ENCODE data around the gene CALML6. TPM values are rescaled to one million over a fixed set of nuclear protein-coding genes. Genes with fewer than 3 reads are reported as not detected.

The CALML6 gene
- total and polyA plus RNA-seq, 2 of the 4 experiments (the other 2 are of a cell fraction), result 0.91 TPM; not detected in 1

DNA sequence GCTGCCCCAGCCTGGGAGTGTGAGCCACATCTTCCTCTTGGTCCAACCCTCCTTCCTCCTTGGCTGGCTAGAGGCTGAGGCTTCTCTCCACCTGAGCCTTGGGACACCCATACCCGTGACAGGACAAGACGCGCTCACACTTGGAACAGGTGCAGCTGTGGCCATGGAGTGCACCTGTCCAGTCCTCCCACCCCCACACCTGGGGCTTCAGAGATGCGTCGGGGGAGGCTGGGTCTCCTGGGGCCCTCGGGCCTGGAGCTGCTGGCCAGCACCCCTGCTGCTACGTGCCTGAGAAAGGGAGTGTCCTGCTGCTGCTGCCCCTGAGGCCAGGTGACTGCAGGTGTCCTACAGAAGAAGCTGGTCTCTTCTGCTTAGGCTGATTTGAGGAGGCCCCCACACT, 41.0 kb downstream of the CALML6 start:
- Histone ChIP-seq H2BK120ac (ENCODE audit: low read depth, low read length) (no peak overlapping the region), H3K4me2 (ENCODE audit: low read depth, low read length) (no peak overlapping the region), H3K4ac (ENCODE audit: low read depth, low read length) (no peak overlapping the region), H3K4me3 (ENCODE audit: insufficient read depth, low read depth, low read length) (no peak overlapping the region), H2BK5ac (ENCODE audit: low read depth, low read length, poor library complexity, severe bottlenecking) (no peak overlapping the region), H3K27me3 (ENCODE audit: control insufficient read depth, insufficient read depth, low read length) (peaks cover 34% of the 10 kb centered on the region), H2AK9ac (replicated peaks; ENCODE audit: low read depth, low read length, poor library complexity) (no peak overlapping the region), H3K9ac (ENCODE audit: low read depth, low read length) (no peak overlapping the region), H3K4me1 (ENCODE audit: control insufficient read depth, insufficient read depth, low read length) (peaks cover 2% of the 10 kb centered on the region; the same call in 1 of the 2 replicates), H2BK15ac (ENCODE audit: low read depth, low read length) (no peak overlapping the region), H2AK5ac (ENCODE audit: low read depth, low read length) (no peak overlapping the region), H3K14ac (replicated peaks; ENCODE audit: low read depth, low read length) (no peak overlapping the region), H3K9me3 (ENCODE audit: control insufficient read depth, insufficient read depth, low read length) (no peaks in the 10 kb centered on the region), H3K36me3 (ENCODE audit: control insufficient read depth, insufficient read depth, low read length) (no peaks in the 10 kb centered on the region), H4K5ac (ENCODE audit: low read depth, low read length) (no peak overlapping the region), H3K56ac (ENCODE audit: extremely low read depth, insufficient read depth, low read length) (no peak overlapping the region), H4K20me1 (ENCODE audit: insufficient read depth, low read length) (no peaks in the 10 kb centered on the region), H2AFZ (replicated peaks; ENCODE audit: low read length, poor library complexity) (no peak overlapping the region), H3K18ac (ENCODE audit: low read depth, low read length) (no peak overlapping the region), H3K9me1 (ENCODE audit: insufficient read depth, low read length) (no peaks in the 10 kb centered on the region), H3K27ac (ENCODE audit: insufficient read depth, low read length) (no peak overlapping the region), H4K91ac (ENCODE audit: insufficient read depth, low read depth, low read length) (no peak overlapping the region), H3K79me1 (ENCODE audit: low read depth in 1 of 2, low read length in 2 of 2) (no peaks in the 10 kb centered on the region), H3K23ac (ENCODE audit: low read depth, low read length) (no peak overlapping the region), H4K8ac (ENCODE audit: low read depth in 2 of 2, low read length in 2 of 2) (no peak overlapping the region), H2BK20ac (ENCODE audit: low read depth, low read length) (no peak overlapping the region)
- no peak for TF ChIP-seq MAZ (IDR thresholded peaks at IDR 0.05; ENCODE audit: borderline replicate concordance, low read depth, low read length)
- TF ChIP-seq NFE2L2 (IDR thresholded peaks at IDR 0.05; ENCODE audit: low read depth, low read length), result no peak
- no peak for TF ChIP-seq CHD1 (IDR thresholded peaks at IDR 0.05; ENCODE audit: low read depth, low read length)
- TF ChIP-seq RAD21 (IDR thresholded peaks at IDR 0.05; ENCODE audit: low read length), result no peak
- TF ChIP-seq POLR2A (IDR thresholded peaks at IDR 0.05; ENCODE audit: low read depth, low read length), result no peak
- TF ChIP-seq, protein P1, sequence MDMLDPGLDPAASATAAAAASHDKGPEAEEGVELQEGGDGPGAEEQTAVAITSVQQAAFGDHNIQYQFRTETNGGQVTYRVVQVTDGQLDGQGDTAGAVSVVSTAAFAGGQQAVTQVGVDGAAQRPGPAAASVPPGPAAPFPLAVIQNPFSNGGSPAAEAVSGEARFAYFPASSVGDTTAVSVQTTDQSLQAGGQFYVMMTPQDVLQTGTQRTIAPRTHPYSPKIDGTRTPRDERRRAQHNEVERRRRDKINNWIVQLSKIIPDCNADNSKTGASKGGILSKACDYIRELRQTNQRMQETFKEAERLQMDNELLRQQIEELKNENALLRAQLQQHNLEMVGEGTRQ (IDR thresholded peaks at IDR 0.05; ENCODE audit: low read depth, low read length), result no peak
- TF ChIP-seq SMC3 (IDR thresholded peaks at IDR 0.05; ENCODE audit: low read depth, low read length), result no peak
- TF ChIP-seq, protein P2, sequence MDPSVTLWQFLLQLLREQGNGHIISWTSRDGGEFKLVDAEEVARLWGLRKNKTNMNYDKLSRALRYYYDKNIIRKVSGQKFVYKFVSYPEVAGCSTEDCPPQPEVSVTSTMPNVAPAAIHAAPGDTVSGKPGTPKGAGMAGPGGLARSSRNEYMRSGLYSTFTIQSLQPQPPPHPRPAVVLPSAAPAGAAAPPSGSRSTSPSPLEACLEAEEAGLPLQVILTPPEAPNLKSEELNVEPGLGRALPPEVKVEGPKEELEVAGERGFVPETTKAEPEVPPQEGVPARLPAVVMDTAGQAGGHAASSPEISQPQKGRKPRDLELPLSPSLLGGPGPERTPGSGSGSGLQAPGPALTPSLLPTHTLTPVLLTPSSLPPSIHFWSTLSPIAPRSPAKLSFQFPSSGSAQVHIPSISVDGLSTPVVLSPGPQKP (IDR thresholded peaks at IDR 0.05; ENCODE audit: borderline replicate concordance, low read depth, low read length), result no peak
- no peak for TF ChIP-seq FOS (IDR thresholded peaks at IDR 0.05; ENCODE audit: low read depth, low read length)
- no peak for TF ChIP-seq MAFK (IDR thresholded peaks at IDR 0.05; ENCODE audit: low read depth, low read length)
- TF ChIP-seq RFX5 (IDR thresholded peaks at IDR 0.05; ENCODE audit: low read depth, low read length), result no peak
- no peak for TF ChIP-seq BHLHE40 (IDR thresholded peaks at IDR 0.05; ENCODE audit: low read depth, low read length)
- no peak for TF ChIP-seq CEBPB (IDR thresholded peaks at IDR 0.05; ENCODE audit: low read depth, low read length)
- TF ChIP-seq RCOR1 (IDR thresholded peaks at IDR 0.05; ENCODE audit: insufficient replicate concordance, low read length), result no peak
- TF ChIP-seq, protein P3, sequence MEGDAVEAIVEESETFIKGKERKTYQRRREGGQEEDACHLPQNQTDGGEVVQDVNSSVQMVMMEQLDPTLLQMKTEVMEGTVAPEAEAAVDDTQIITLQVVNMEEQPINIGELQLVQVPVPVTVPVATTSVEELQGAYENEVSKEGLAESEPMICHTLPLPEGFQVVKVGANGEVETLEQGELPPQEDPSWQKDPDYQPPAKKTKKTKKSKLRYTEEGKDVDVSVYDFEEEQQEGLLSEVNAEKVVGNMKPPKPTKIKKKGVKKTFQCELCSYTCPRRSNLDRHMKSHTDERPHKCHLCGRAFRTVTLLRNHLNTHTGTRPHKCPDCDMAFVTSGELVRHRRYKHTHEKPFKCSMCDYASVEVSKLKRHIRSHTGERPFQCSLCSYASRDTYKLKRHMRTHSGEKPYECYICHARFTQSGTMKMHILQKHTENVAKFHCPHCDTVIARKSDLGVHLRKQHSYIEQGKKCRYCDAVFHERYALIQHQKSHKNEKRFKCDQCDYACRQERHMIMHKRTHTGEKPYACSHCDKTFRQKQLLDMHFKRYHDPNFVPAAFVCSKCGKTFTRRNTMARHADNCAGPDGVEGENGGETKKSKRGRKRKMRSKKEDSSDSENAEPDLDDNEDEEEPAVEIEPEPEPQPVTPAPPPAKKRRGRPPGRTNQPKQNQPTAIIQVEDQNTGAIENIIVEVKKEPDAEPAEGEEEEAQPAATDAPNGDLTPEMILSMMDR (conservative IDR thresholded peaks at IDR 0.05; ENCODE audit: low read depth, low read length), result no peak
- TF ChIP-seq MXI1 (IDR thresholded peaks at IDR 0.05; ENCODE audit: borderline replicate concordance, low read depth, low read length), result no peak
- DNase-seq, result no peak
- in situ Hi-C loops (cut with MboI; ENCODE audit: low sequenced_read_pairs), result loop anchor here (10.0 to 25.0 kb wide), 2 partner anchors 89 to 406 kb away; no protein-coding TSS in a partner anchor
- 50% methylated on average over 3 of the region's 7 CpGs; no CpG with 5 or more reads in 1 of the 2 experiments for WGBS, 2 experiments (ENCODE audit: extremely low coverage in 2 of 2, insufficient read length in 1 of 2)
- intact Hi-C loops (cut with micrococcal nuclease), result no loop called here
- no TSS peak for BruUV-seq (replicated peaks)
- no peak for ATAC-seq (ENCODE audit: low read depth)
- CTCF ChIA-PET, result interaction anchor here (1.7 kb wide), 1 partner anchor 89 kb away, joined by 6 read pairs; no protein-coding TSS in a partner anchor
- dilution Hi-C loops (cut with HindIII; ENCODE audit: low sequenced_read_pairs, unreplicated experiment), result no loop called here
- POLR2A ChIA-PET (ENCODE audit: unreplicated experiment), result no interaction called here

Measured in IMR-90 (cell line).